Fibroblast of the aortic adventitia (primary cell): ENCODE results near the gene WDR64. TPM values are rescaled to one million over a fixed set of nuclear protein-coding genes. Genes with fewer than 3 reads are reported as not detected.
"Not testable (repeated sequence)": the region's sequence is repeated elsewhere in the genome, so short reads cannot be mapped to it uniquely, and the experiment has no call there.

ENCODE experiments used
- DNase-seq: peaks from one replicate; pipeline ENCODE4 v3.0.0-alpha.2; 2010; ENCODE audit warnings: low read depth
- H3K4me3 ChIP-seq: 2 replicates; pipeline ENCODE4 v1.5.1; 2011; ENCODE audit warnings: low read depth, mild to moderate bottlenecking, control low read depth, low read length, moderate library complexity
- CTCF ChIP-seq: IDR thresholded peaks from 2 replicates; pipeline ENCODE4 v1.5.1; 2011; ENCODE audit warnings: mild to moderate bottlenecking, low read length, control low read depth, inconsistent platforms; ENCODE audit not compliant: insufficient read depth
- total RNA-seq: library from RNA; depleted of rRNA; stranded (reverse); fragments of >200 nt; gene quantifications from 2 replicates; pipeline ENCODE4 v1.2.3, GENCODE V29; 2012; ENCODE audit warnings: low replicate concordance

WDR64 gene
- total RNA-seq, 1 donor: not detected

- H3K4me3 ChIP-seq: no peak overlapping the region
- no peak for TF ChIP-seq CTCF
- no peak for DNase-seq
These were observed 166.0 kb downstream of the WDR64 start for GRCh38 chr1:241817956-241818612.

- no peak for TF ChIP-seq CTCF
- H3K4me3 ChIP-seq: no peak overlapping the region
- no peak for DNase-seq
These were observed 167.3 kb downstream of the WDR64 start for GRCh38 chr1:241819340-241819866.

GRCh38 chr1:241821363-241821762 is 169.3 kb downstream of the WDR64 start:
- TF ChIP-seq CTCF: no peak
- DNase-seq: peak; percentile 14
- H3K4me3 ChIP-seq: no peak overlapping the region

GRCh38 chr1:241822846-241823245 is 170.8 kb downstream of the WDR64 start:
- TF ChIP-seq CTCF: no peak
- H3K4me3 ChIP-seq: no peak overlapping the region
- no peak for DNase-seq

GRCh38 chr1:241823925-241824324 is 171.8 kb downstream of the WDR64 start:
- H3K4me3 ChIP-seq: no peak overlapping the region
- DNase-seq: no peak

GRCh38 chr1:241825581-241825980 is 173.5 kb downstream of the WDR64 start:
- peak; percentile 66 for DNase-seq
- TF ChIP-seq CTCF: no peak
- no peak overlapping the region for H3K4me3 ChIP-seq

More at GRCh38 chr1:241823925-241824324, 171.8 kb downstream of the WDR64 start:
- no peak for TF ChIP-seq CTCF

GRCh38 chr1:241826613-241827012 is 174.5 kb downstream of the WDR64 start:
- not testable (repeated sequence) for DNase-seq, H3K4me3 ChIP-seq
